T follicular helper cell (primary cell): ENCODE data around the gene RMDN2.

ENCODE experiments used
- DNase-seq: peaks from one replicate; pipeline ENCODE4 v3.0.0-alpha.2; 2020; ENCODE audit warnings: low read depth

Gene RMDN2

GRCh38 chr2:38039121-38039910, 114.2 kb downstream of the RMDN2 start:
- DNase-seq = no peak

- no peak for DNase-seq
Measured at GRCh38 chr2:38045811-38046210, 120.7 kb downstream of the RMDN2 start.

DNA sequence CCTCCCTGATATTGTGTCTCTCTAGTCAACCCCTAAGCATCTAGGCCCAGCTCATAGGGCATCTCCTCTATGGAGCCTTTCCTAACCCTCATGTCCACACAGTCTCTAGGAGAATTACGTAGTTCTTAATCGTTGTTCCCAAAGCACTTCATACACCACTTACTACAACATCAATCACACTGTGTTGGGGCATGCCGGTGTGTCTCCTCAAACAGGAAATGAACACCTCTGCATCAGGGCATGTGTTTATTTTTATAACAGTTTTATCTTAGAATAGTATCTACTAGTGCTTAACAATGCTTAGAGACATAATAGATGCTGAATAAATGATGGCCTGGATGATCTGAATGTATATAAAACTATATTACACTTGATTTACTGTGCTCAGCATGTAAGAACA, 131.1 kb downstream of the RMDN2 start:
- no peak for DNase-seq

- DNase-seq = no peak
Measured at GRCh38 chr2:38057651-38058410, 132.7 kb downstream of the RMDN2 start.

GRCh38 chr2:38060236-38061018, 135.3 kb downstream of the RMDN2 start:
- DNase-seq = no peak

- DNase-seq = no peak
Measured at GRCh38 chr2:38064801-38065501, 139.9 kb downstream of the RMDN2 start.

DNA sequence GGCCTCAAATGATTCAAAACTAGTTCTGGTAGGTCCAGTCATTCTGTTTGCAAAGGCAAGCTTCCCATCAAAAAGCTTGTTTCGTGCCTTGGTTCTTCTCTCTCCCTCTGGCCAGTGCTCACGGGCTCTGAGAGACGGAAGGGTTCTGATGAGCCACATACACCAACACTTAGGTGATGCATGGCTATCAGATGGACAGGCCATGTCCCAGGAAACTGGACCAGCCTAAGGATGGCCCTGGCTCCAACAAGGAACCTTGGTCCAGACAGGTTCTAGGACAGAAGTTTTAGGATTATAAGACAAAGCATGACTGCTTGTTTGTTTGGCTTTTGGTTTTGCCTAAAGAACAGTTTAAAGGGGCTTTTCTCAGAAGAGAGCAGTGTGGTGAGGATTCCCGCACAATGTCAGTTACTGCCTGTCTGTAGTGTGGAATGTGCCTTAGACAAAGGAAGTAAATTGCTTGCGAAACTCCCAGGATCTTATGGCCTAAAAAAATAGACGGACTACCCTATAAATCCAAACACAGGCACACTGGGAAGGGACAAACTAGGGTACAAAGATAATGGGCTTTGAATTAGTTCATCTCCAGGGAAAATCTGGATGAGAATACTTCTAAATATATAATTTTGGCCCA, 140.5 kb downstream of the RMDN2 start:
- DNase-seq = no peak

DNA sequence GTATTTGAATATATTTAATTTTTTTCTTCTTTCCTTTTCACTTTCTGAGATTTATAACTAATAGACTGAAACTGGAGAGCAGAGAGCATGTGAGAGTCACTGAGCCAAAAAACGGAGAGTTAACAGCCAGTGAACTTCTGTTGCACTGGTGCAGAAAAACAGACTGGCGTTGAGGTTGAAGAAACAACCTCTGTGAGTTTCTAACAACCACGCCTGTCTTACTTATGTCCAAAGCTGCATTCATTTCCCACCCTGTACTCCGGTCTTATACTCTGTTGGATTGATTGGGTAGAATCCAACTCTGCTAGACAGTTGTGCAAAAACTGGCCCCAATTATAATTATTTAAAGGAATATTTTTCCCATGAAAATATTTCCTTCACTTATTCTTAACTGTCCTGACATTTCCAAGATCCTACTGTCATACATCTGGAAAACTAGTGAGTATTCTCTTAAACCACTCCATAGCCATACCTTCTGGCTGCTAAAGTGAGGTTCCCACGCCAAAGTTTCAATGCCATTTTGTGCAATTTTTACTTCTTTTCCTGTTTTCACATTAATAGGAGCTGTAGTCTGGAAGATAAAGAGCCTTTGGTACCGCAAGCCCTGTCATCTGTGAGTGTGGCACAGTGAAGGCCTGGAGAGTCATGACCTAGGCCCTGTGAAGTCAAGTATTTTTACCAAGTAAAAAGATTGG, 141.5 kb downstream of the RMDN2 start:
- DNase-seq = no peak
